ENCODE measurements around the gene GM2A.

GM2A gene

GRCh38 chr5:151222054-151222789 lies 30.8 kb upstream of the GM2A start:
- TF ChIP-seq, protein P1, sequence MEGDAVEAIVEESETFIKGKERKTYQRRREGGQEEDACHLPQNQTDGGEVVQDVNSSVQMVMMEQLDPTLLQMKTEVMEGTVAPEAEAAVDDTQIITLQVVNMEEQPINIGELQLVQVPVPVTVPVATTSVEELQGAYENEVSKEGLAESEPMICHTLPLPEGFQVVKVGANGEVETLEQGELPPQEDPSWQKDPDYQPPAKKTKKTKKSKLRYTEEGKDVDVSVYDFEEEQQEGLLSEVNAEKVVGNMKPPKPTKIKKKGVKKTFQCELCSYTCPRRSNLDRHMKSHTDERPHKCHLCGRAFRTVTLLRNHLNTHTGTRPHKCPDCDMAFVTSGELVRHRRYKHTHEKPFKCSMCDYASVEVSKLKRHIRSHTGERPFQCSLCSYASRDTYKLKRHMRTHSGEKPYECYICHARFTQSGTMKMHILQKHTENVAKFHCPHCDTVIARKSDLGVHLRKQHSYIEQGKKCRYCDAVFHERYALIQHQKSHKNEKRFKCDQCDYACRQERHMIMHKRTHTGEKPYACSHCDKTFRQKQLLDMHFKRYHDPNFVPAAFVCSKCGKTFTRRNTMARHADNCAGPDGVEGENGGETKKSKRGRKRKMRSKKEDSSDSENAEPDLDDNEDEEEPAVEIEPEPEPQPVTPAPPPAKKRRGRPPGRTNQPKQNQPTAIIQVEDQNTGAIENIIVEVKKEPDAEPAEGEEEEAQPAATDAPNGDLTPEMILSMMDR (IDR thresholded peaks at IDR 0.05; ENCODE audit: borderline replicate concordance, insufficient read depth, low read depth, low read length): no peak
- H3K4me3 ChIP-seq (ENCODE audit: low read depth, low read length): peak overlapping the region; percentile 89

- TF ChIP-seq, protein P1 (IDR thresholded peaks at IDR 0.05; ENCODE audit: borderline replicate concordance, insufficient read depth, low read depth, low read length): no peak
- H3K4me3 ChIP-seq (ENCODE audit: low read depth, low read length): peak overlapping the region; percentile 89
These were observed 30.1 kb upstream of the GM2A start for GRCh38 chr5:151222790-151223446.

DNA sequence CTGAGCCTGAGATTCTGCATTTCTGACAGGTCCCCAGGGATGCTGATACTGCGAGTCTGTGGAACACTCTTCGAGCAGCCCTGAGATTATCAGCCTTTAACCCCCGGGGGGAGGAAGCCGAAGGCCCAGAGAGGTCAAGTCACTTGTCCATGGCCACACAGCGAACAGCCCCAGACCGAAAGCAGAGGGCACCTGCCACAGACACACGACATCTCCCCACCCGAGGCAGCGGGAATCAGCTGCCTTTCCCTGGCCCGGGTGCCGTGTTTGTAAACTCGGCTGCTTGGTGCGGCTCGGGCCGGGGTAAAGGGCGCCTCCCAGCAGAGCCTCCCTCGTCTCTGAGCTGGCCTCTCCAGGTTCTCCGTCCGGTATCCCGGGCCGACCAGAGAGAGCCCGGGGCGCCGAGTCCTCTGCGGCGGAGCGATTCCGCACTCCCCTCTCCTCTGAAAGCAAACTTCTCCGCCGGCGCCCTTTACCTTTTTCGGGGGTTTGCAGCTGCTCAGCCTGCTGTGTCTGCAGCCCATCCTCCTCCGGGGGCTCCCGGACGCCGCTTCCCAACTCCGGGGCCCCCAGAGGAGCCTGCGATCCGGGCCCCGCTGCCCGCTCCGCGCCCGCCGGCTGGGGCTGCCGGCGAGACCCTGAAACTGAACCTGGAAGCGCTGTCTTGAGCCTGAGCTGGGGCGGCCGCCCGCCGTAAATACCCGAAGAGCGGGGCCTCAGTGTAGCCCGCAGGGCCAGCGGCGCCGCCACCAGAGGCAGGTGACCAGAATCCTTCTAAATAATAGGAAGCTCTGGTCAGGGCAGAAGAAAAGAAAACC lies 29.3 kb upstream of the GM2A start, which contains the start of gene CCDC69:
TSS of gene CCDC69 (minus strand) at position 646 of the 818 bp plus-strand sequence. CDS start at position 524, 122 bp downstream.
- peak within 1 kb of the TSS; percentile 89 for H3K4me3 ChIP-seq (ENCODE audit: low read depth, low read length)
- TF ChIP-seq, protein P1 (IDR thresholded peaks at IDR 0.05; ENCODE audit: borderline replicate concordance, insufficient read depth, low read depth, low read length): peak; percentile 17; the same call in 1 of the 2 replicates

DNA sequence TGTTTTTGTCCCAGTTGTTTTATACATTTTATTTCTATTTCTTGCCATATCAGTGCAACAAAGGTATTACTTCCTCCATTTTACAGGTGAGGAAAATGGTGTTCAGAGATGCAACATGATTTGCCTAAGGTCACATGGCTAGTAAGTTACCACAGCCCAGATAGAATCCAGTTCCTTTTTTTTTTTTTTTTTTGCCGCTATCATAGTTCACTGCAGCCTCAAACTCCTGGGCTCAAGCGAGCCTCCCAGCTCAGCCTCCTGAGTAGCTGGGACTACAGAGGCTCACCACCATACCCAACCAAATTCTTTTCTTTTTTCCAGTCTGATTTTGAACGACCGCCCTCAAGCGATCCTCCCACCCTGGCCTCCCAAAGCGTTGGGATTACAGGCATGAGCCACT lies 28.6 kb upstream of the GM2A start:
- TF ChIP-seq, protein P1 (IDR thresholded peaks at IDR 0.05; ENCODE audit: borderline replicate concordance, insufficient read depth, low read depth, low read length): no peak
- H3K4me3 ChIP-seq (ENCODE audit: low read depth, low read length): peak overlapping the region; percentile 89

DNA sequence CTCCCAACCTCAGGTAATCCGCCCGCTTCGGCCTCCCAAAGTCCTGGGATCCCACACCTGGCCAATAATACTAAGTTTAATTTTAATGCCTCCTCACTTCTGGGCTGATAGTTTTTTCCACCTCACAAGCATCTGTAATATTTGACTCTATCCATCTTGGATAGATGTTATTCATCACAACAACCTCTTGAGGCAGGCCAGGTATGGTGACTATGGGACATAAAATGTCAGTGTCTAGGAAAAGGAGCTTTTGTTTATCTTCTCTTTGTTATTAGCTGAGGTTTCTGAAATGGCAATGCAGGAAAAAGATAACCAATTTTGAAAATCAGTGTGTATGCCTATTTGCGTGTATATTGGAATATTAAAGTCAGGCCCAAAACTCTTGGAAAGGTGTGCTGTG lies 27.9 kb upstream of the GM2A start:
- H3K4me3 ChIP-seq (ENCODE audit: low read depth, low read length): no peak overlapping the region
- TF ChIP-seq, protein P1 (IDR thresholded peaks at IDR 0.05; ENCODE audit: borderline replicate concordance, insufficient read depth, low read depth, low read length): no peak

- TF ChIP-seq, protein P1 (IDR thresholded peaks at IDR 0.05; ENCODE audit: borderline replicate concordance, insufficient read depth, low read depth, low read length): no peak
- no peak overlapping the region for H3K4me3 ChIP-seq (ENCODE audit: low read depth, low read length)
These were observed 27.5 kb upstream of the GM2A start for GRCh38 chr5:151225475-151225874.

Data from GM12875 (cell line).